ENCODE data around the gene LRRC8D.

DNA sequence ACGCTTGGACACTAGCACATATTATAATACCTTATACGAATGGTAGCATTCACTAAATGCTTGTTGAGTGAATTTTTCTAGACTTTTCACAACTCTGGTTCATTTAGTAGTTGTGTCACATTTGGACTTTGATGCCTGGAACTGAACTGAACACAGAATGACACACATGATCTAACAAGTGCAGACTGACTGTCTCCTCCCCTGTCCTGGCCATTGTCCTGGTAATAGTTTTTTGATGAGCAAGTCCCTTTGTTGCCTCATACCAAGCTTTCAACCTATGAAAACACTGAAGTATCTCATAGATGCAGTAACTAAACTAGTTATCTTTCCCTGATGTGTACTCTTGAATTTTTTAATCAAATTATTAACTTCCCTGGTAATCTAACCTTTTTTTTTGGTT, 66.4 kb downstream of the LRRC8D start:
- TF ChIP-seq EZH2 (IDR thresholded peaks at IDR 0.05) (no peak), POLR2AphosphoS5 (IDR thresholded peaks at IDR 0.05; ENCODE audit: borderline replicate concordance, low read depth, low read length) (no peak), FOXP2 (optimal IDR thresholded peaks at IDR 0.05; ENCODE audit: control extremely low read depth, extremely low read length, insufficient read depth) (no peak)
